Measurements from ENCODE around the gene ASB5.

Gene ASB5

GRCh38 chr4:176268963-176269362 lies at the start of gene ASB5:
TSS of gene ASB5 (minus strand) at chr4:176269222. CDS start at chr4:176269108, 114 bp downstream.
- H3K27me3 ChIP-seq (replicated peaks; ENCODE audit: control insufficient read depth, insufficient read depth, low read length): no peaks in the 10 kb centered on the region
- peaks cover 38% of the 10 kb centered on the region for H3K4me1 ChIP-seq (ENCODE audit: control insufficient read depth, insufficient read depth, low read length)
- DNase-seq (ENCODE audit: low read depth): no peak
- H3K9ac ChIP-seq (ENCODE audit: low read length): peak within 1 kb of the TSS; percentile 41
- no peak within 1 kb of the TSS for H3K4me3 ChIP-seq (ENCODE audit: low read length)
- no peaks in the 10 kb centered on the region for H3K36me3 ChIP-seq (ENCODE audit: control insufficient read depth, insufficient read depth, low read length, severe bottlenecking)
- no peaks in the 10 kb centered on the region for H3K9me3 ChIP-seq (ENCODE audit: control insufficient read depth, low read length)

- no peak overlapping the region for H3K9ac ChIP-seq (ENCODE audit: low read length)
- H3K4me3 ChIP-seq (ENCODE audit: low read length): no peak overlapping the region
- no peaks in the 10 kb centered on the region for H3K9me3 ChIP-seq (ENCODE audit: control insufficient read depth, low read length)
- DNase-seq (ENCODE audit: low read depth): no peak
- H3K4me1 ChIP-seq (ENCODE audit: control insufficient read depth, insufficient read depth, low read length): peaks cover 3% of the 10 kb centered on the region
- no peaks in the 10 kb centered on the region for H3K36me3 ChIP-seq (ENCODE audit: control insufficient read depth, insufficient read depth, low read length, severe bottlenecking)
- H3K27me3 ChIP-seq (replicated peaks; ENCODE audit: control insufficient read depth, insufficient read depth, low read length): no peaks in the 10 kb centered on the region
Measured at GRCh38 chr4:176313596-176314336, 44.7 kb upstream of the ASB5 start.

GRCh38 chr4:176309772-176310171 lies 40.8 kb upstream of the ASB5 start:
- Histone ChIP-seq H3K36me3 (ENCODE audit: control insufficient read depth, insufficient read depth, low read length, severe bottlenecking) (no peaks in the 10 kb centered on the region), H3K4me1 (ENCODE audit: control insufficient read depth, insufficient read depth, low read length) (no peaks in the 10 kb centered on the region), H3K9ac (ENCODE audit: low read length) (no peak overlapping the region), H3K4me3 (ENCODE audit: low read length) (no peak overlapping the region), H3K27me3 (replicated peaks; ENCODE audit: control insufficient read depth, insufficient read depth, low read length) (no peaks in the 10 kb centered on the region), H3K9me3 (ENCODE audit: control insufficient read depth, low read length) (no peaks in the 10 kb centered on the region)
- DNase-seq (ENCODE audit: low read depth): no peak

- DNase-seq (ENCODE audit: low read depth): no peak
Measured at GRCh38 chr4:176309046-176309445, 40.0 kb upstream of the ASB5 start.

GRCh38 chr4:176308441-176308840 lies 39.4 kb upstream of the ASB5 start:
- no peak for DNase-seq (ENCODE audit: low read depth)
- Histone ChIP-seq H3K4me3 (ENCODE audit: low read length) (no peak overlapping the region), H3K36me3 (ENCODE audit: control insufficient read depth, insufficient read depth, low read length, severe bottlenecking) (no peaks in the 10 kb centered on the region), H3K9ac (ENCODE audit: low read length) (no peak overlapping the region), H3K9me3 (ENCODE audit: control insufficient read depth, low read length) (no peaks in the 10 kb centered on the region), H3K27me3 (replicated peaks; ENCODE audit: control insufficient read depth, insufficient read depth, low read length) (no peaks in the 10 kb centered on the region), H3K4me1 (ENCODE audit: control insufficient read depth, insufficient read depth, low read length) (no peaks in the 10 kb centered on the region)

More at GRCh38 chr4:176309046-176309445, 40.0 kb upstream of the ASB5 start:
- no peak overlapping the region for H3K4me3 ChIP-seq (ENCODE audit: low read length)
- H3K9me3 ChIP-seq (ENCODE audit: control insufficient read depth, low read length): no peaks in the 10 kb centered on the region
- H3K36me3 ChIP-seq (ENCODE audit: control insufficient read depth, insufficient read depth, low read length, severe bottlenecking): no peaks in the 10 kb centered on the region
- H3K27me3 ChIP-seq (replicated peaks; ENCODE audit: control insufficient read depth, insufficient read depth, low read length): no peaks in the 10 kb centered on the region
- no peak overlapping the region for H3K9ac ChIP-seq (ENCODE audit: low read length)
- H3K4me1 ChIP-seq (ENCODE audit: control insufficient read depth, insufficient read depth, low read length): no peaks in the 10 kb centered on the region

GRCh38 chr4:176307666-176307930 lies 38.6 kb upstream of the ASB5 start:
- no peaks in the 10 kb centered on the region for H3K27me3 ChIP-seq (replicated peaks; ENCODE audit: control insufficient read depth, insufficient read depth, low read length)
- H3K4me3 ChIP-seq (ENCODE audit: low read length): no peak overlapping the region
- H3K9me3 ChIP-seq (ENCODE audit: control insufficient read depth, low read length): no peaks in the 10 kb centered on the region
- H3K4me1 ChIP-seq (ENCODE audit: control insufficient read depth, insufficient read depth, low read length): peaks cover 3% of the 10 kb centered on the region
- H3K36me3 ChIP-seq (ENCODE audit: control insufficient read depth, insufficient read depth, low read length, severe bottlenecking): no peaks in the 10 kb centered on the region
- DNase-seq (ENCODE audit: low read depth): no peak
- H3K9ac ChIP-seq (ENCODE audit: low read length): no peak overlapping the region

- DNase-seq (ENCODE audit: low read depth): no peak
- Histone ChIP-seq H3K4me1 (ENCODE audit: control insufficient read depth, insufficient read depth, low read length) (peaks cover 7% of the 10 kb centered on the region), H3K36me3 (ENCODE audit: control insufficient read depth, insufficient read depth, low read length, severe bottlenecking) (no peaks in the 10 kb centered on the region), H3K9ac (ENCODE audit: low read length) (no peak overlapping the region), H3K4me3 (ENCODE audit: low read length) (no peak overlapping the region), H3K27me3 (replicated peaks; ENCODE audit: control insufficient read depth, insufficient read depth, low read length) (no peaks in the 10 kb centered on the region), H3K9me3 (ENCODE audit: control insufficient read depth, low read length) (no peaks in the 10 kb centered on the region)
Measured at GRCh38 chr4:176306837-176307665, 38.0 kb upstream of the ASB5 start.

GRCh38 chr4:176303938-176304337 lies 34.9 kb upstream of the ASB5 start:
- DNase-seq (ENCODE audit: low read depth): no peak
- H3K9me3 ChIP-seq (ENCODE audit: control insufficient read depth, low read length): no peaks in the 10 kb centered on the region
- no peak overlapping the region for H3K9ac ChIP-seq (ENCODE audit: low read length)
- no peaks in the 10 kb centered on the region for H3K36me3 ChIP-seq (ENCODE audit: control insufficient read depth, insufficient read depth, low read length, severe bottlenecking)
- no peak overlapping the region for H3K4me3 ChIP-seq (ENCODE audit: low read length)
- peaks cover 13% of the 10 kb centered on the region for H3K4me1 ChIP-seq (ENCODE audit: control insufficient read depth, insufficient read depth, low read length)
- H3K27me3 ChIP-seq (replicated peaks; ENCODE audit: control insufficient read depth, insufficient read depth, low read length): no peaks in the 10 kb centered on the region

GRCh38 chr4:176302283-176303275 lies 33.6 kb upstream of the ASB5 start:
- Histone ChIP-seq H3K9ac (ENCODE audit: low read length) (no peak overlapping the region), H3K9me3 (ENCODE audit: control insufficient read depth, low read length) (no peaks in the 10 kb centered on the region), H3K4me1 (ENCODE audit: control insufficient read depth, insufficient read depth, low read length) (peaks cover 13% of the 10 kb centered on the region), H3K27me3 (replicated peaks; ENCODE audit: control insufficient read depth, insufficient read depth, low read length) (no peaks in the 10 kb centered on the region), H3K4me3 (ENCODE audit: low read length) (no peak overlapping the region), H3K36me3 (ENCODE audit: control insufficient read depth, insufficient read depth, low read length, severe bottlenecking) (no peaks in the 10 kb centered on the region)
- DNase-seq (ENCODE audit: low read depth): peak; percentile 80

- DNase-seq (ENCODE audit: low read depth): no peak
- H3K4me3 ChIP-seq (ENCODE audit: low read length): no peak overlapping the region
- peaks cover 13% of the 10 kb centered on the region for H3K4me1 ChIP-seq (ENCODE audit: control insufficient read depth, insufficient read depth, low read length)
- no peak overlapping the region for H3K9ac ChIP-seq (ENCODE audit: low read length)
- H3K36me3 ChIP-seq (ENCODE audit: control insufficient read depth, insufficient read depth, low read length, severe bottlenecking): no peaks in the 10 kb centered on the region
- H3K9me3 ChIP-seq (ENCODE audit: control insufficient read depth, low read length): no peaks in the 10 kb centered on the region
- H3K27me3 ChIP-seq (replicated peaks; ENCODE audit: control insufficient read depth, insufficient read depth, low read length): no peaks in the 10 kb centered on the region
Measured at GRCh38 chr4:176300565-176300964, 31.5 kb upstream of the ASB5 start.

- H3K9ac ChIP-seq (ENCODE audit: low read length): no peak overlapping the region
- no peaks in the 10 kb centered on the region for H3K9me3 ChIP-seq (ENCODE audit: control insufficient read depth, low read length)
- no peak overlapping the region for H3K4me3 ChIP-seq (ENCODE audit: low read length)
- no peaks in the 10 kb centered on the region for H3K36me3 ChIP-seq (ENCODE audit: control insufficient read depth, insufficient read depth, low read length, severe bottlenecking)
- no peaks in the 10 kb centered on the region for H3K27me3 ChIP-seq (replicated peaks; ENCODE audit: control insufficient read depth, insufficient read depth, low read length)
- H3K4me1 ChIP-seq (ENCODE audit: control insufficient read depth, insufficient read depth, low read length): peaks cover 13% of the 10 kb centered on the region
- DNase-seq (ENCODE audit: low read depth): no peak
Measured at GRCh38 chr4:176300036-176300435, 31.0 kb upstream of the ASB5 start.
